ENCODE data around the gene OAT.

OAT gene

DNA sequence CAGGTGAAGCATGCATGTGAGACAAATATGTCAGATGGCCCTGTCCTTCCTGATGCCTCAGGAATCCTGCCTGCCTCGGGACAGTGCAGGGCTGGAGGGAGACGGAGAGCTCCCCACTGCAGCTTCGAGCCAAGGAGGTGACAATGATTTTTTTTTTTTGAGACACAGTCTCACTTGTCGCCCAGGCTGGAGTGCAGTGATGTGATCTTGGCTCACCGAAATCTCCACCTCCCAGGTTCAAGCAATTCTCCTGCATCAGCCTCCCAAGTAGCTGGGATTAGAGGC is 68.8 kb downstream of the OAT start:
- no peak for DNase-seq

DNA sequence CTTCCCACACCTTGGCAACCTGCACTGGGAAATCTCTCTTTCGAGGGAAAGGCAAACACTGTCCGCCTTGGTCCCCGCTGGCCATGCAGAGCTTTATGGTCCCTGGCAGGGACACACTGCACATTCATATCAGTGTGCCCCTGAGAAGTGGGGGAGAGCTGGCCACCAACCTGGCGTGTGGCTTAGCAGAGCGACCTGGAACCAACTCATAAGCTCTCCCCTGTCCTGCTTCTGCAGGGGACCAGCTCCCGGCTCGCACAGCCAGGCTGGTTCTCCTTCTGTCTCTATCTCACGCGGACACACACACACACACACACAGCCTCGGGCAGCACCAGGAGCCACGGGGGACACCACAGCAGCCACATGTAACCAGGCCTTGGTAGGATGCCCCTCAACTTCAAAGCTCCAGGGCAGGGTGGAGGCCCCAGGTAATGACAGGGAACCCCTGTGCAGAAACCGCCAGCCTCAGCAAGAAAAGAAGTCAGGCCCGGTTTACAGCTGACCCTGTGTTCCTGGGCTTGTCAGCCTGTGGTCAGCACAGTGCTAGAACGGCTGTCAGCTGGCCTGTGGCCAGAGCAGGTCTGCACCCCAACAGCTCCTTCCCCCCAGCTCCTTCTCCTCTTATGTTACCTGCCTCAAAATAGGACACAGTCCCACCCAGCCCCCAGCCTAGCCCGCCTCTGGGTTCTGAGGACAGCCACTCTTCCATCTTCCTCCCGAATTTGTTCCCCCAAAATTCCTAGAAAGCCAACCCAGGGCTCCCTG is 69.3 kb downstream of the OAT start:
- no peak for DNase-seq

DNA sequence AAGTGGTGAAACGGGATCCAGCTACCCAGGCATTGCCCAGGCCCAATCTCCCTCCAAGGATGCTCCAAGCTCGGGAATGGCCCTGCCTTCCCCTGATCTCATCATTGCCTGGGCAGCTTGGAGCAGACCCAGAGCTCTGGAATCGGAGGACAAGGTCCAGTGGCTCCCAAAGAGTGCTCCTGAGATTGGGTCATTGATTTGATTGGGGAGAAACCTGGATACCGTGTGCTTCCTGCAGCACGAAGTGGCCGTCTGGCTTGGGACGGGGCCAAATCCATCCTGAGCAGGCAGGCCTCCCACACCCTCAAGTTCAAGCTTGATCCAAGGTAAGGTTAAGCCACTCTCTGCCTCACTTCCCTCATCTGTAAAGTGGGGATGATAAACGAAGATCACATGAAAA is 69.9 kb downstream of the OAT start:
- peak; percentile 4 for DNase-seq

DNA sequence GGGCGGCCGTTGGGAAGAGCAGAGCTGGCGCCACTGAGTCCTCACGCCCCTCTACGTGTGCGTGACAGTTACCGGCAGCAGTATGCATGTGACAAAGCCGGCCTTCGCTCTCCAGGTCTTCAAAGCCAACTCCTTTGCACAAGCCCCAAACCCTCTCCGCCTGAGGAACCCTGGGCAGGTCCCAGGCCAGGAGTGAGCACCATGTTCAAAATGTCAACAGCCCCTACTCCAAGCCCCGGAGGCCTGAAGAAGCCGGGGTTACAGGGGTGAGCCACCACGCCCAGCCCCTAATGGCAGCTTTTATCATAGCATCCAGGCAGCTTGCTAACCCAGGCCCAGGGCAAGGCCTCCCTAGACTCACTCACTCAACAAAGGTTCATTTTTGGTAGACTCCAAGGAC is 70.8 kb downstream of the OAT start:
- DNase-seq: no peak

All from right hindlimb (tissue), 1 donor.